Measurements from ENCODE around the gene ABCC9.
"Not testable (repeated sequence)": the region's sequence is repeated elsewhere in the genome, so short reads cannot be mapped to it uniquely, and the experiment has no call there.

ABCC9 gene

GRCh38 chr12:21929972-21930371 is 11.3 kb downstream of the ABCC9 start:
- not testable (repeated sequence) for DNase-seq

DNA sequence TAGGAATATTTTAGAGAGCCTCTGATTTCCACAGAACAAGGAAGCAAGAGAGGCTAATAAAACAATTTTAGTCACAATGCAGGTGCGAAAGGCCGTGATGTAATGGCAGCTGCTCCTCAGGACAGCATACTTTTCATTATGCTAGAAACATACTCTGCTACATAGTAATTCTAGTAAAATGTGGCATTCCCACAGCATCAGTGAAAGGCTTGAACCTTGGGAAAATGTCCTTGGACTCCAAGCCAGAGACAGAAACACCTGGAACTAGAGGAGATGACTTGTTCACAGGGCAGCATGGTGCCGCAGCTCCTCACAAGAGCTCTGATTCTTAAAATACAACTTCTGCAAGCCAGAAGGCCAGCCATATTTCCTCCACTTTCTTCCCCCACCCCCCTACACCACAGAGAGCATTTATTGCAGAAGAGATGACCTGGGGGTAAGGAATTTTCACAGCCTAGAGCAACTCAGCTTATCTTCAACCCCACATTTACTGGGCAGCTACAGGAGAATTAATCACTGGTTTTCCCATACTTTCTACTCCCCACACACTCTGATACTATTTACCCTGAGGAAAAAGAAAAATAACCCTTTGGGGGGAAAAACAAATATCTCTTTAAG is 15.8 kb downstream of the ABCC9 start:
- DNase-seq = no peak

DNA sequence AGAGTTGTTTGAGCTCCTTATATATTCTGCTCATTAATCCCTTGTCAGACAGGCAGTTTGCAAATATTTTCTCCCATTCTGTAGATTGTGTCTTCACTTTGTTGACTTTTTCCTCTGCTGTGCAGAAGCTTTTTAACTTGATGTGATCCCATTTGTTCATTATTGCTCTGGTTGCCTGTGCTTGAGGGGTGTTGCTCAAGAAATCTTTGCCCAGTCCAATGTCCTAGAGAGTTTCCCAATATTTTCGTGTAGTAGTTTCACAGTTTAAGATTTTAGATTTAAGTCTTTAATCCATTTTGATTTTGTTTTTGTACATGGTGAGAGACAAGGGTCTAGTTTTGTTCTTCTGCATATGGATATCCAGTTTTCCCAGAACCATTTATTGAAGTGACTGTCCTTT is 19.8 kb downstream of the ABCC9 start:
- no peak for DNase-seq

GRCh38 chr12:21918456-21918855 is 22.8 kb downstream of the ABCC9 start:
- DNase-seq = no peak

- no peak for DNase-seq
Observed at GRCh38 chr12:21913823-21914222, 27.4 kb downstream of the ABCC9 start.

DNA sequence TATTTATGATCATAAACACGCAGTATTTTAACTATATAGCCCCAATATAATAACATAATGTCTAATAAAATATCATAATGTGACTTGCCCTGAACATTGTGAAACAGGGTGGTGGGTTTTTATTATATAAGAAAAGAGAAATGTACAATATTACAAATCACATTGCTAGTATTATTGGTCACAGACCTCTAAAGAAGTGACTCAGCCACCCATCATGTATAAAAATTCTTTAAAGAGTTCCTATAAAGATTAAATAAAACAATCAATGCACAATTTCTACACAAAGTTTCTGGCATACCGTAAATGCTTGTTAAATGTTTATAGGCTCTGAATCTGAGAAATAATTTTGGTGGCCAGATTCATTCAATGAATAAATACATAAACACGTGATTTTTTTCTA is 28.9 kb downstream of the ABCC9 start:
- DNase-seq = no peak

GRCh38 chr12:21911832-21912231 is 29.4 kb downstream of the ABCC9 start:
- no peak for DNase-seq

- no peak for DNase-seq
Observed at GRCh38 chr12:21910657-21911056, 30.6 kb downstream of the ABCC9 start.

DNA sequence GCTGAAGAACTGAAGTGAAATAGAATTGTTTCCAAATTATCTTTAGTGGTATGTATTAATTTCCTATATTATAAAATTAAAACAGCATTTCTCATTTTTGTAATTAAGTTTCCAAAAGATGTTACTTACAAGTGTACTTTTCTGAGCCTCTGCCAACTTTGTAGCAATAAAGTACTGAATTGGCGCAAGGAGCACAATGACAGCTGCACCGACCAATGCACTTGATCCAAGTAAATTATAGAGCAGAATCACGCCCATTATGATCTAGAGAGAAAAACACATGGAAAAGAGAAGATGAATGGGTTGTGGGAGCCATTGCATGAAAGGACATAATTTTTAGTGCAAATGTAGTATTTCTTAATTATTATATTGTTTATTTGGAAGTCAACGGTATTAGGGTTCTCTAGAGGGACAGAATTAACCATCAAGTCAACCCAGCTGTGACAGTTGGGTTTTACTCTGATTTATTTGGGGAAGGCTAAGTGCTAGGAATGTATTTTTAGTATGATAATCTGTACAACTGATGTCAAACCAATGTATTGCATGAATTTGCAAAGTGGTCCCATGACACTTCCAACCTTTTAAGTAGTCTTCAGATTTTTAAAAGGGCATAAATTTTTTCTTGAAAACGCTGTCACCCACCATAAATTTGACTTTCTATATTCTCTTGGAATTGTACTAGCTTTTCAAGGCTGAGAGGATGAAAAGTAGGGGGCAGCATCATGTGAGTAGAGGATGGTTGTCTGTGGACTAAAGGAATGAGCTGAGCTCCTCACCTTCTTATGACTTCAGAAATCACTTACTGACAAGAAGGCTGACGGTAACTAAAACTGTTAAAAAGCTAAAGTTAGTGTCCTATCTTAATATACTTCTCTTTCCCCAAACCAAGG is 33.0 kb downstream of the ABCC9 start:
- DNase-seq = no peak

DNA sequence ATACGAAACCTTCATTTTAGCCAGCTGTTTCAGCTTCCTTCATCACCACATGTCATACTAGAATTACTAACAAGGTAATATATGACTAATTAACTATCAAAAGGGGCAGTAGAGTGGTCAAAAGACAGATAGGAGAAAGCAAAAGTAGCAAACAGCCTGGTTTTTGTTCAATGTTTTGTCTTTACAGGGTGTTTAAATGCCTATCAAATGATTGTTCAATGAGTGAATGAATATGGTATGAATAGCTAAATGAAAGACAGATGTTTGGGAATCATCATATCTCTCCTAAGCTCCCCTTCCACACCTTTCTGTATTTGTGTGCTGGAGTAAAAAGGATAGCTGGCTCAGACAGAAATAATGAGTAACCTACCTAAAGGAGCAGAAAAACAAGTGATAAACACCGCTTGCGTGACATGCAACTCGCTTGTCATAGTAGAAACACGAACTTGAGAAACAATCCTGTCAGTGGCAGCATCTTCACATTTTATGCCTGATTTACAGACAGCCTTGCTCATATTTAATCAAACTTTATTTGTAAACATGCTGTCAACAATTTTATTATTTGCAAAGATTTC is 34.2 kb downstream of the ABCC9 start:
- DNase-seq = no peak

DNA sequence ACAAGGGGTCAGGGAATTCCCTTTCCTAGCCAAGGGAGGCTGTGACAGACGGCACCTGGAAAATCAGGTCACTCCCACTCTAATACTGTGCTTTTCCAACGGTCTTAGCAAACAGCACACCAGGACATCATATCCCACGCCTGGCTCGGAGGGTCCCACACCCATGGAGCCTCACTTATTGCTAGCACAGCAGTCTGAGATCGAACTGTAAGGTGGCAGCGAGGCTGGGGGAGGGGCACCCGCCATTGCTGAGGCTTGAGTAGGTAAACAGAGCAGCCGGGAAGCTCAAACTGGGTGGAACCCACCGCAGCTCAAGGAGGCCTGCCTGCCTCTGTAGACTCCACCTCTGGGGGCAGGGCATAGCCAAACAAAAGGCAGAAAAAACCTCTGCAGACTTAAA is 41.7 kb downstream of the ABCC9 start:
- DNase-seq = not testable (repeated sequence)

GRCh38 chr12:21895651-21896050 is 45.6 kb downstream of the ABCC9 start:
- DNase-seq = no peak

GRCh38 chr12:21894792-21895595 is 46.2 kb downstream of the ABCC9 start:
- DNase-seq = no peak

- DNase-seq = no peak
Observed at GRCh38 chr12:21893924-21894323, 47.3 kb downstream of the ABCC9 start.

- DNase-seq = no peak
Observed at GRCh38 chr12:21892341-21892740, 48.9 kb downstream of the ABCC9 start.

DNA sequence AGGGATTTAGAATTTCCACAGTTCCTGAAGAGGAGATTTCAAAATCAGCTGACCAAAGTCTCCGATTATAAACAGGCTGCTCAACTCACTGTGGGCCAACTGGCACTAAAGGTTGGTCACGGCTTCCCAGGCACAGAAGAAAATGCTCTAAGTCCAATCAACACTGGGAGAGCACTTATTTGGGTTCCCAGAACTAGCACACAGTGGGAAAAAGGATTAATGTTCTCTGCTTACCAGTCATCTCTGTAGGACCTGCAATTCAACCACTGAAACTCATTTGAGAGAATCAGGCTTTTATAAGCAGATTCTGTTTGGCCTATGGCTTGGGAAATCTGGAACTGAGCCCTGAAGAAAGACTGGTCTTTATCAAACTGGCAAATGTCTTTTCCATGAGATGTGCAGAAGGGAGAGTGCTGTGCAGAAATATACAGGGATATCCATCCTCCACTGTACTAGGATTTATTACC is 49.4 kb downstream of the ABCC9 start:
- no peak for DNase-seq

DNA sequence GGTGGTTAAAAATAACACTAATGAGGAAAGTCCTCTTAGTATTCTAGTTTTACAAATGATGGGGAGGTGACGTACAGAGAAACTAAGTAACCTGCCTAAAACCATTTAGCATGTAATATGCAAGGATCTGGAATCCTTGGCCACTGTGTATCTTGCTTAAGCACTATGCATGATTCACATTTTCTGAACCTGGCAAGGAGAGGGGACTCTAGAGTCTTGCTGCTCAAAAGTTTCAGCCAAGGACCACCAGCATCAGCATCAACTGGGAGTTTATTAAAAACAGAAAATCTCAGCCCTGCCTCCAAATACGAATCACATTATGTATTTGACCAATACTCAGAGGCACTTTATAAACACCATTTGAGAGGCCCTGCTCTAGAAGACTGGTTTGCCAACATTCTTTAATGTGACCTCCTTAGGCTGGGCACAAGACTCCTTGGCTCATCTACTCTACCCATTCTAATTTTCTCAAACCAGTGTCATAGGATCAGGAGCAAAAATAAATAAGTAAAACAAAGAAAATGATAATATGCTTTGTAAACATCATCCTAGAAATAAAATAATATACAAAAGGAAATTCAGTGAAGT is 52.9 kb downstream of the ABCC9 start:
- DNase-seq = no peak

DNA sequence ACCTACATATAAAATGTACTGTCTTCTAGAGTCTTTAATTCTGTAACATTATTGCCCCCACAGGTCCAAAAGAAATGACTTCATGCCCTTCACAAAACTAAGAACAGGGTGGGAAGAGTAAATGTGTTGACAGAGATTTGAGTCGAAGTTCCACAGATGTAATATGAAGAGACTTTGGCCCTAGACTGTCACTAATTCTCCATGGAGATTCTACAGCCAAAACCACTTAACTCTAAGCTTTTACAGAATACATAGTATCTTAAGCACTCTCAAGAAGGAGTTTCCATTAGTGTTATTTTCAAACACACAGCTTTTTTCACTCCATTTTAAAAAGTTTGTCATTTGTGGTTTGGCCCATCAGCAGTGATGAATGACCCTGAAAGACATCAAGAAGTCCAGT is 56.3 kb downstream of the ABCC9 start:
- no peak for DNase-seq

GRCh38 chr12:21882635-21883034 is 58.6 kb downstream of the ABCC9 start:
- no peak for DNase-seq

DNA sequence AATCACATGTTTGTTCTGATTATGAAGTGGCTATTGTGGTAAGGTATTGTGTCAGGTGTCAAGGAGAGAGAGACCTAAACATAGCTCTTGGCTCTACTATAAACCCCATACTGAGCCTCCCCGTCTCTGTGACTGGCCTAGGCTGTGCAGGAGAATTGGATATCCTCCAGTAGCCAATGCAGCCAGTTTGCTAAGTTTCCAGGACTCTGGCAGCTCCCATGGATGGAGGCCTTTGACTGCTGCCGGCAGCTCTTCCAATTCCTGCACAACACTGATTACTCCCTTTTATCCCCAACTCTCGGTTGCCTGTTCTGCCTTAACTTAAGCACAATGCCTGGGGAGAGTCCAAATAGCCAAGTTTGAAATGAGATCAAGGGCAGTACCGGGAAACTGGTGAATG is 59.3 kb downstream of the ABCC9 start:
- DNase-seq = no peak

DNA sequence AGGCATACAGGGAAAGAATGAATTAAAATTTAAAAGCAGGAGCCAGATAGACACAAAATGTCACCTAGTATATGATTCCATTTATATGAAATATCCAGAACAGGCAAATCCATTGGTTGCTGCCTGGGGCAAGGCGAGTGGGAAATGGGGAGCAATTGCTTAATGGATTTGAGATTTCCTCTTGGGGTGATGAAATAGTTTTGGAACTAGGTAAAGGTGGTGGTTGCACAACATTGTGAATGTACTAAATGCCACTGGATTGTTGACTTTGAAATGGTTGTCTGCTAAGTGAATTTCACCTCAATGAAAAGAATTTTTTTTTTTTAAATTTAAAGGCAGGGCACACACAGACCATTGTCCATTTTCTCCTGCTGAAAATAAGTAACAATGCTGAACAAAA is 61.9 kb downstream of the ABCC9 start:
- DNase-seq = no peak

- DNase-seq = no peak
Observed at GRCh38 chr12:21877293-21877982, 63.8 kb downstream of the ABCC9 start.

Measured in 8988T (cell line).